Liver (tissue), 3 donors: ENCODE data around the gene IGF1.

ENCODE experiments used
- ATF3 ChIP-seq: IDR thresholded peaks from 2 replicates; pipeline ENCODE4 v1.6.1; 2016; ENCODE audit warnings: antibody characterized with exemption
- CTCF ChIP-seq: fragments of 150-350 bp; IDR thresholded peaks from 2 replicates; pipeline ENCODE4 v1.5.1; 2017; ENCODE audit warnings: improper control_type of control experiment, low read depth, low read length; ENCODE audit not compliant: missing input control
- RAD21 ChIP-seq, 2 donors: IDR thresholded peaks; 2 replicates each; pipeline ENCODE4 v1.6.1; 2016; ENCODE audit warnings: antibody characterized with exemption in 2 of 2, mild to moderate bottlenecking in 2 of 2
- YY1 ChIP-seq: IDR thresholded peaks from 2 replicates; pipeline ENCODE4 v1.6.1; 2016; ENCODE audit warnings: antibody characterized with exemption, mild to moderate bottlenecking
- TF ChIP-seq, protein P1 (sequence below): IDR thresholded peaks from 2 replicates; pipeline ENCODE4 v1.6.1; 2016; ENCODE audit warnings: antibody characterized with exemption
- TF ChIP-seq, protein P2 (sequence below): IDR thresholded peaks from 2 replicates; pipeline ENCODE4 v1.6.1; 2016; ENCODE audit warnings: antibody characterized with exemption, mild to moderate bottlenecking
- donor health status: healthy.
- donor health status: healthy.

DNA sequence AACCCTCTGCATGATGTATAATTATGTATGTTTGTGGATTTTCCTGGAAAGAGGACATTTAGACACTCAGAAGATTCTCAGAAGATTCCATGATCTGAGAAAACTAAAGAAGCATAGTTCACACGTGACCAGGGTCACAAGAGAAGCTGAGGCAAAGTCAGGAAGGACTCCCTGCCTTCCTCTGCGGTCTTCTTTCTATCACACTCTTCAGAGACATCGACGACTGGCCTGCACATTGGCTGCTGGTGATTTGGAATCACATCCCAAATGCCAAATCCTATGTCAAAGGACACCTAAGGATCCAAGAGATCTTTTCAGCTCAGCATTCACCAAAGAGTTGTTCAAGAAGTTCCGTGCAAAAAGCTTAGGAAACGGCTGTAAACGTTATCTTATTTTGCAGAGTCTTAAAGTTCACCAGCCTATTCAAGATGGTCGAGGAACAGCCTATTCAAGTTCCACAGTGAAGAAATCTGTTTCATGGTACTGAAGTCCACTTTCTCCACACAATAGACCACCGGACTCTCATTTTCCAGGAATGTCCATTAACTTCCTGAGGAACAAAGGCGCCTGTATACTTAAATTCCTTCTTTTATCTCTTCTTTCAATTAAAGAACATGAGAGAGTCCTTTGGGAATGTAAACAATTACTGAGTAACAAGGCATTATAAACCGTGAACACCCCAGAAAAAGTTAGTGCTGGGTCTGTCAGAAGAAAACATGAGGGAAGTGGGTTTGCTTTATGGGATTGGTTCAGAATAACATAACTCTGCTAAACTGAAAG lies 42.1 kb downstream of the IGF1 start:
- TF ChIP-seq CTCF = no peak
- no peak for TF ChIP-seq ATF3
- no peak for TF ChIP-seq YY1
- TF ChIP-seq, protein P1, sequence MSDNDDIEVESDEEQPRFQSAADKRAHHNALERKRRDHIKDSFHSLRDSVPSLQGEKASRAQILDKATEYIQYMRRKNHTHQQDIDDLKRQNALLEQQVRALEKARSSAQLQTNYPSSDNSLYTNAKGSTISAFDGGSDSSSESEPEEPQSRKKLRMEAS = no peak
- TF ChIP-seq, protein P2, sequence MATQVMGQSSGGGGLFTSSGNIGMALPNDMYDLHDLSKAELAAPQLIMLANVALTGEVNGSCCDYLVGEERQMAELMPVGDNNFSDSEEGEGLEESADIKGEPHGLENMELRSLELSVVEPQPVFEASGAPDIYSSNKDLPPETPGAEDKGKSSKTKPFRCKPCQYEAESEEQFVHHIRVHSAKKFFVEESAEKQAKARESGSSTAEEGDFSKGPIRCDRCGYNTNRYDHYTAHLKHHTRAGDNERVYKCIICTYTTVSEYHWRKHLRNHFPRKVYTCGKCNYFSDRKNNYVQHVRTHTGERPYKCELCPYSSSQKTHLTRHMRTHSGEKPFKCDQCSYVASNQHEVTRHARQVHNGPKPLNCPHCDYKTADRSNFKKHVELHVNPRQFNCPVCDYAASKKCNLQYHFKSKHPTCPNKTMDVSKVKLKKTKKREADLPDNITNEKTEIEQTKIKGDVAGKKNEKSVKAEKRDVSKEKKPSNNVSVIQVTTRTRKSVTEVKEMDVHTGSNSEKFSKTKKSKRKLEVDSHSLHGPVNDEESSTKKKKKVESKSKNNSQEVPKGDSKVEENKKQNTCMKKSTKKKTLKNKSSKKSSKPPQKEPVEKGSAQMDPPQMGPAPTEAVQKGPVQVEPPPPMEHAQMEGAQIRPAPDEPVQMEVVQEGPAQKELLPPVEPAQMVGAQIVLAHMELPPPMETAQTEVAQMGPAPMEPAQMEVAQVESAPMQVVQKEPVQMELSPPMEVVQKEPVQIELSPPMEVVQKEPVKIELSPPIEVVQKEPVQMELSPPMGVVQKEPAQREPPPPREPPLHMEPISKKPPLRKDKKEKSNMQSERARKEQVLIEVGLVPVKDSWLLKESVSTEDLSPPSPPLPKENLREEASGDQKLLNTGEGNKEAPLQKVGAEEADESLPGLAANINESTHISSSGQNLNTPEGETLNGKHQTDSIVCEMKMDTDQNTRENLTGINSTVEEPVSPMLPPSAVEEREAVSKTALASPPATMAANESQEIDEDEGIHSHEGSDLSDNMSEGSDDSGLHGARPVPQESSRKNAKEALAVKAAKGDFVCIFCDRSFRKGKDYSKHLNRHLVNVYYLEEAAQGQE = no peak
- no peak for TF ChIP-seq RAD21 (IDR thresholded peaks at IDR 0.05)
